ENCODE results near the gene USP34.
"Not testable (repeated sequence)": the region's sequence is repeated elsewhere in the genome, so short reads cannot be mapped to it uniquely, and the experiment has no call there.

The USP34 gene

DNA sequence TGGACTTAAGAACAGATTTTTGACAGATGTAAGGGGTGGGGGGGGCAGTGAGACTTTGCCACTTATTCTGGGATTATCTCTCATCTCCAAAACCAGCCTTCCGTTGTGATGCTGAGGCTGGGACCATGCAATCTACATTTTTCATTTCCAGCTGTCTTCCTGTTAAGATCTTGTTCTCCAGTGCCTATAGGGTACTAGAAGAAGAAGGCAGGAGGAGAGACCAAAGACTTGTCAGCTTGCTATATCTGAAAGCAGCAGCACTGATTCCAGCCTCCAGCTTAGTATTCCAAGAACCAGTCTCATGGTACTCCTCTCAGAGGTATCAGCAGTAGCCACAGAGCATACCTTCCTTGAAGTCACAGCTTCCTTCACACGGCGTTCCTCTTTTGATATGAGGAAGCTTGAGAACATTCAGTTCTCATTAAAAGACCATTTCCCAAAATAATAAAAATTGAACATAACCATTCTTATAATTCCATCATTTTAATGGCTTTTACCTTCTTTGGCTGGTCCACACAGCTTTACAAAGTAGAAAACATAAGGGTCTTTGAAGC, 49.8 kb downstream of the USP34 start:
- no peak for DNase-seq

DNA sequence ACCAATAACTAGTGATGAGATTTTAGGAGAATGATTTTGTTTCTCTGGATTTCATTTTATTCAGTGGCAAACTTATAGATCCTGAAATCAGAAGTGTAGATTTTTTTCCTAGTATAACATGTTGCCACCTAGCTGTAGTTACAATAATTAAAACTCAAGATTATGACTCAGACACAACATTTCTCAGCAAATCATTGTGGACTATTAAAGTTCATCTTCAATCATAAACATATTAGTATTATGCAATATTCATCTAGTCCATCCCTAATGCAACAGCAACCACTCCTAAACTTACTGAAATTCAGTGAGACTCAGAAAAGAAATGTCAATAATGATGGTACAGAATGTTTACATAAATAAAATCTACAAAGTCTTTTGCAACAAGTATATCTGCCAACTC, 51.3 kb downstream of the USP34 start:
- DNase-seq: no peak

DNA sequence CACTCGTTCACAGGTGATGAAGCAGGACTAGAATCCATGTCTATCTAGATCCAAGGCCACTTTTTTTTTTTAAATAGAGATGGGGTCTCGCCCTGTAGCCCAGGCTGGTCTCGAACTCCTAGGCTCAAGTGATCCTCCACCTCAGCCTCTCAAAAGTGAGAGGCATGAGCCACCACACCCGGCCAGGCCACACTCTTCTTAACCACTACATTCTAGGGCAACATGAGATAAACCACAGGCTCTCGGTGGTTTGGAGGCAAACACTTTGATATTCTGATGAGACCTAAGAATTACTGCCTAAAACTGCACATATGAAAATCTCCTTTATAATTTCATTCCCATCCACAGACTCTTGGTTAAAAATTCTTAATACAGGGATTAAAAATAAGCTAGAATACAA, 51.8 kb downstream of the USP34 start:
- peak; percentile 42 for DNase-seq

DNA sequence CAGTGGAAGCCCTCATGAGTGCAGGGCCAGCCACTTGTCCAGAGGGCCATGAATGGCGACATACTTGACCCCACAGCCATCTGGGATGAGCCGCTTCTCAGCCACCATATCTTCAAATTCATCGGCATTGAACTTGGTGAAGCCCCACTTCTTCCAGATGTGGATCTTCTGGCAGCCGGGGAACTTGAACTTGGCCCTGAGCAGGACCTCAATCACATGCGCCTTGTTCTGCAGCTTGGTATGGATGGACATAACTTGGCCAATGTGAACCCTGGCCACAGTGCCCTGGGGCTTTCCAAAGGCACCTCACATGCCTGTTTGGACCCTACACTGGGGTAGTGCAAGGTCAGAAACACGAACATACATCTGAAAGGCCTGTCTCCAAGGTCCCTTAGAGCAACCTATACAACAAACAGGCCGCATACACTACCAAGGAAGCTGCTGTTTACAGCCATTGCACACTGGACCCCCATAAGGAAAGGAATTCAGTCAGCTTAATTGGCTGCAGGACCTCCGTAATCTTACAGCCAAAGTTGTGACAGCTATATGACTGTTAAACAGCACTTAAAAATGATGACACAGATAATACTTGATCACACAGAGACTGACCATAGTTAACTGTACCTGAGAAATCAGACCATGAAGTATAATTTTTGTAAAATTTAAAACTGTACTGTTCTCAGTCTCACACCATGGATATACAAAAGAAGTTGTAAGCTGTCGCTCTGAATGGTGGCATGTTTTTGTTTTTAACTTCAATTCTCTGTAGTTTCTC, 53.8 kb downstream of the USP34 start:
- no peak for DNase-seq

DNA sequence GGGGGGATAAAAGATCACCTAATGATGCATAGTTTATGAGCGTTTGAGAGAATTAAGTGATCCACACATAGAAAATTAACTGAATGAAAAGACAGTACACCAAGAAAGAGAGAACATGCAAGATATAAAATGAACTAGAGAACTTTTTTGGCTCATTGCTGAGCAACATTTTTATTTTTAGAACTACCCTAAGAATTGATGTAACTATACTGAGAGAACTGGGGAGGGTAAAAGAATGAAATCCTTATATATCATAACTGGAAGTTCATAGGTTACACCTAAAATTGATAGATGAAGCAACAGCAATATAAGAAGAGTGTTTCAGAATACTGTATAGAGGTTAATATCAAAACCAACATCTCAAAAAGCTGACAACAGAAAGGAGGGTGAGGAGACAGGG, 55.6 kb downstream of the USP34 start:
- DNase-seq: no peak

DNA sequence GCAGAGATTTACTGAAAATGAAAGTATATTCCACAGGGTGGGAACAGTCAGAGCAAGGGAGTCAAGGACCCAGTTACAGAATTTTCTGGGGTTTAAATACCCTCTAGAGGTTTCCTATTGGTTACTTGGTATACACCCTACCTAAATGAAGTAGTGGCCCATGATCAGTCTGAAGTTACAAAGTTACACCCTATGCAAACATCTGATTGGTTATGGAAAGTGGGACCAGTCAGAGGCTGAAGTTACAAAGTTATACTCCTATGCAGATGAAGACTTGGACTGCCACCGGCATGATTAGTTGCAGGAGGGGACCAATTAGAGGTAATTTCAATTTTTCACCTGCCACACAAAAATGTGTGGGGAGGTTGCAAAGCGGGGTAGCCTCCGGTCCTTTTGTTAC, 56.2 kb downstream of the USP34 start:
- DNase-seq: no peak

DNA sequence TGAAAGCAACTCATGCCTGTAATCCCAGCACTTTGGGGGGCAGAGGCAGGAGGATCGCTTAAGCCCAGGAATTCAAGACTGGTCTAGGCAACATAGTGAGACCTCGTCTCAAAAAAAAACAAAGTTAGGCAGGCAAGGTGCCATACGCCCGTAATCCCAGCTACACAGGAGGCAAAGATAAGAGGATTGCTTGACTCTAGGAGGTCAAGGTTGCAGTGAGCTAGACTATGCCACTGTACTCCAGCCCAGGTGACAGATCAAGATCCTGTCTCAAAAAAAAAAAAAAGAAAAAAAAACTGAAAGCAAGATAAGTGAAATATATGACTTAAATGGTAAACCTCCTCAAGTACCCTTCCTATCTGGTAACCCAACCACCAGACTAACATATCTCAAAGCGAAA, 59.8 kb downstream of the USP34 start:
- DNase-seq: no peak

DNA sequence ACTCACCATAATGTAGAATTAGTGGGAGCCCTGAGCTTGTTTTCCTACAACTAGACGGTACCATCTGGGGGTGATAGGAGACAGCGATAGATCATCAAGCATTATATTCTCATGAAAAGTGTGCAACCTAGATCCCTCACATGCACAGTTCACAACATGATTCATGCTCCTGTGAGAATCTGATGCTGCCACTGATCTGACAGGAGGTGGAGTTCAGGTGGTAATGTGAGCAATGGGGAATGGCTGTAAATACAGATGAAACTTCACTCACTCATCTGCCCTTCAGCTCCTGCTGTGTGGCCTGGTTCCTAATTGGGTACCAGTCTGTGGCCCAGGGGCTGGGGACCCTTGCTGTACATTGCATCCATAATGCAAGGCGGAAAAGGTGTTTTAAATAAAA, 60.7 kb downstream of the USP34 start:
- DNase-seq: no peak

DNA sequence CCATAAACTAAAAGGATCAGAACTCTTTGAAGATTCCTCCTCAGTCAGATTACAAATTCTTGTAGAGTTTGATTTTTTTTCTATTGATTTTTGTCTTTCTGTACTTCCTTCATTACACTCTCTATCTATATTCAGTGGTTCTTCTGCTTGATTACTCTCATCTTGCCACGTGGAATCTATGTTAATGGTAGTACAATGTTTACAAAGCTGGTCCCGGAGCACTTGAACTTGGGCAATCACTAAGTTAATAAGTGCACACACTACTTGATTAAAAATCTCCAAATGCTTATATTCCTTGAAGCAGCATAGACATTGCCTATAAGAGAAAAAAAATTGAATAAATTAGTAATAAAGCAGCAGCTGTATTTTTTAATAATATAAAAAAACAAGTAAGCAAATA, 65.1 kb downstream of the USP34 start:
- no peak for DNase-seq

DNA sequence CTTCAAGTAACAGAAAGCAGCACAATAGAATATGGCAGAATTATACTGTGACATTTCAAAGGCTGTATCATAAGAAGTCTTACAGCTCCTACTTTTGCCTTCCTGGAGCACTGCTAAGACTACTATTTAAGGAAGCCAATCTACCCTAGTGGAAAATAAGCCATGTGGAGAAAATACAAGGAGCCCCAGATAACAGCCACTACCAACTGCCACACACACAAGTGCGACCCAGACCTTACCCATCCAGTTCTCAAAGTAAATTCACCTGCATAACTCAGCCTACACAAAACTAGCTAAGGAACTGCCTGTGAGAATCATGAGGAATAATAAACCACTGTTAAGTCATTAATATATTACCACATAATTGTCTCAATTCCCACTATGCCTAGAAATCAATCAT, 66.4 kb downstream of the USP34 start:
- no peak for DNase-seq

DNA sequence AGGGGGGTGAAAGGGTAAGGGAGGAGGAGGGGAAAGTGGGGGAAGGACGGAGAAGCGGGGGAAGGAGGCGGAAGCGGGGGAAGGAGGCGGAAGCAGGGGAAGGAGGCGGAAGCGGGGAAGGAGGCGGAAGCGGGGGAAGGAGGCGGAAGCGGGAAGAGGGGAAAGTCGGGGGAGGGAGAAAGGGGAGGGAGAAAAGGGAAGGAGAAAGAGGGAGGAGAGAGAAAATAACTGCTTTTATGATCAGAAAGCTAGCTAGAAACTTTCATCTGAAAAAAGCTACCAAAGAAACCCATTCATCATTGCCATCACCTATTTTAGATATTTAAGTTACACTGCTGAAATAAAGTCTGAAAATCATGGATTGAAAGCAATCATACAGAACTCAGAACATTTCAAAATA, 72.5 kb downstream of the USP34 start:
- DNase-seq: no peak

DNA sequence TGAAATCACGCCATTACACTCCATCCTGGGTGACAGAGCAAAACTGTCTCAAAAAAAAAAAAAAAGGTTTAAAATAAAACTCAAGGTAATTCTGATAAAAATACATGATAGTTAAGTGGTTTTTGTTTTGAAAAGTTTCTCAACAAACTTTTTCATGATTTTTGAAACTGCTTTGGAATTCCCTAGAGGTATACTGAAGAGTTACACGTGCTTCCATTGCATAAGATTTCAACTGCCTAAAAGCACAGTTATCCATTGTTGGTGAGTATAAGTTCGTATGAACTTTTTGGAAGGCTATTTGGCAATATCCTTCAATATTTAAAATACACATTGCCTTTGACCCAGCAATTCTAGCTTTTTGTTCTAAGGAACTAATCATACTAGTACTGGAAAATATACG, 74.9 kb downstream of the USP34 start:
- DNase-seq: no peak

DNA sequence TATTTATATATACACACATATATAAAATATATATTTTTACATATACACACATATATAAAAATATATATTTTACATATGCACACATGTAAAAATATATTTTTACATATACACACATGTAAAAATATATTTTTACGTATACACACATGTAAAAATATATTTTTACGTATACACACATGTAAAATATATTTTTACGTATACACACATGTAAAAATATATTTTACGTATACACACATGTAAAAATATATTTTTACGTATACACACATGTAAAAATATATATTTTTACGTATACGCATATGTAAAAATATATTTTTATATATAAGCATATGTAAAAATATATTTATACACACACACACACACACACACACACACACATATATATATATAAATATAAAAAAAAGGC, 83.3 kb downstream of the USP34 start:
- DNase-seq: not testable (repeated sequence)

DNA sequence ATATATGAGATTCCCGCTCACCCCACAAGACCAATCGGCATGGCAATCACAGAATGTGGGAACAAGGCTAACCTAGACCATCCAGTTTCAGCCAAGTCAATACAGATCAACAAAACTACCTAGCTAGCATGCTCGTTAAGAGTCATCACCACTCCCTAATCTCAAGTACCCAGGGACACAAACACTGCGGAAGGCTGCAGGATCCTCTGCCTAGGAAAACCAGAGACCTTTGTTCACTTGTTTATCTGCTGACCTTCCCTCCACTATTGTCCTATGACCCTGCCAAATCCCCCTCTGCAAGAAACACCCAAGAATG, 90.0 kb downstream of the USP34 start:
- not testable (repeated sequence) for DNase-seq

DNA sequence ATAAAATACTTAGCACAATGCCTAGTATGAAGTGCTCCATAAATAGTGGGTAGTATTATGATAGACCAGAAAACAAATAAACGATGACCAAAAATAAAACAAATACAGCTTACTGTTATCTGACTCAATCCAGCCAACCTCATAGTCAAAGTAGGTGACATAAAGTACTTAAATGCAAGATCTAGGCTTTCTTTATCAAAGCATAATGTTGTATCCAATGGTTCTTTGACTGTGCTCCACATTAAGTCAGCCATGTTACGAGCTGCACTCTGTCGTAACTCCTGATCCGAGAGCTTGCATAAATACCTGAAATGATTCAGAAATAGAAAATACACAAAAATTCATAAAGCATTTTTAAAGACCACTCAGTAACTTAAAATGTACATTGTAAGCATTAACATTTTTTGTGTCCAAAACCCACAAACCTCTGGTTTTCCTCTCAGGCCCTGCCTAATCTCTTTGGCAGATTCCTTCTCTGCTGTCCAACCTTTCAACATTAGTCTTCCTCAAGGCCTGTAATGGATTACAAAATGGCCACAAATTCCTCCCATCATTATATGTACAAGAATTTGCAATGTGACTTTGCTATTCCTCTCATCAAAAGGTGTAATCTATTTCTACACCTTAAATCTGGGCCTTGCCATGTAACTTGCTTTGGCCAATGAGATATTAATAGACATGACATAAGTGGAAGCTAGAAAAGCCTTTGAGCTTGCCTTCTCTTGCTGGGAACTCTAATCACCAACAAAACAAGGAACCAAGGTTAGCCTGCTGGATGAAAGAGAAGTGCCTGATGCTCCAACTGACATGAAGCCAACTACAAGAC, 90.6 kb downstream of the USP34 start:
- DNase-seq: no peak

DNA sequence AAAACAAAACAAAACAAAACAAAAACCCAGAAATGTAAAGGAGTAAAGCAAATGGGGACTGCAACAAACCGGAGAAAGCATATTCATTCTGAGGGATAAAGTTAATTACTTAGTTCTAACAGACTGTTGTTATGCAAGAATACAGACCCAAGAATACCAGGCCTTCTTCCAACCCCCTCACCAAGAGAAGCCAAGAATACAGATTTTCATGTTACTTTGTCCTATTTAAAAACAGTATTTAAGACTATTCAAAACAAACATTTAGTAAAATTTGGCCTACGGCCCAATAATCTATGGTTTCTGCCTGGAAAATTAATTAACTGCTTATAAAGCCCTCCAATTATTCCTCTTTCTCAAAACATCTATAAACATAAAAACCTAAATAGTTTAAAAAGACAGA, 91.4 kb downstream of the USP34 start:
- DNase-seq: no peak

DNA sequence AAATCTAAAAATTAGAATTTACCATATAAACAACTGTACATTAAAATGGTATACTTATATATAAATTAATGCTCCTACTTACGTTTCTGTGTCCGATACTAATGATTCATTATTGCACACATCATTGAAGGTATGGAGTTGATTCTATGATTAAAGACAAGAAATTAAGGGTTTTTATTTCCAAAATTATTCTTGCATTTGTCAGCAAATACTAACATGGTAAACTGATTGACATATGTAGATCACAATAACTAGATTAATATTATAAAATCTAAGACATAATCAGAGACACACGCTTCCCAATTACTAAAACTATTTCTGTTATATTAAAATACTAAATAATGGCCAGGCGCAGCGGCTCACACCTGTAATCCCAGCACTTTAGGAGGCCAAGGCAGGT, 92.6 kb downstream of the USP34 start:
- no peak for DNase-seq

DNA sequence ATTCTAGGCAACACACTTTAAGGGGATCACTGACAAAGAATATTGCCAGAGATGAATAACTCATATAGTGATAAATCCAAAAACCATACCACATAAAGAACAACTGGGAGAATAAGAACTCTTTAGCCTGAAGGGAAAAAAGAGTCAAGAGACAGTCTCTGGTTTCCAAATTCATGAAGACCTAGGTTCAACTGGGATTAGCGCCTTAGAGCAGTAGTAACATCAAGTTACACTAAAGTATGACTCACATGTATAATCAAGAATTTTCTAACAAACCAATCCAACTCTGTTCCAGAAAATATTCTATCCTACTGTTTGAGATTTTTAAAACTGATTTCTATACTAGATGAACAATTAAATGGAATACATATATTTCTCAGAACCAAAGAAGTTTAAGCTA, 93.8 kb downstream of the USP34 start:
- DNase-seq: no peak

DNA sequence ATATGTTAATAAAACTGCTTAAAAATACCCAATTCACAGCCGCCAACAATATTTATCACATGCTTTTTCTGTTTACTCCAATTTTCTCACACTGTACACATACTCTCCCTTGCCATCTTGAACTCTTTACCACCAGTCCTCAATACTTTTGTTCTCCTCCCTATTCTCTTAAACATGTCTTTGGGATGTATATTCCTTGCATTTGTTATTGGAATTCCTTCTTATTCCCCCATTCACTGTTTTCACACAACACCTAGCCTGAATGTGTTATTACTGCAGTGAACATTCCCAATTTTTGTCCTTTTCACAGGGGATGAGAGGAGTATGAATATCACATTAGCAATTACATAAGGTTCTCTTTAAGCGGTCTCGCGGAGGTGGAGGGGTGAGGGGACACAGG, 94.7 kb downstream of the USP34 start:
- no peak for DNase-seq

DNA sequence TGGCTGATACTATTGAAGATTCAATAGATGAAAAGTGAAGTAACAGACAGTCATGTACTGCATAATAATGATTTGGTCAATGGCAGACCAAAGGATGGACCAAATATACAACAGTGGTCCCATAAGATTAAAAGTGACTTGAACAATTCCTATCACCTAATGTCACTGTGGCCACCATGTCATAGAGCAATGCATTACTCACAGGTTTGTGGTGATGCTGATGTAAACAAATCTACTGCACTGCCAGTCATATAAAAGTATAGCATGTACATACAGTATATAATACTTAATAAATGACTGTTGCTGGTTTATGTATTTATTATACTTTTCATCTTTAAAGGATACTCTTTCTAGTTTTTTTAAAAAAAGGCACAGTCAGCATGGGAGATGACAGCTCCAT, 99.9 kb downstream of the USP34 start:
- no peak for DNase-seq

DNA sequence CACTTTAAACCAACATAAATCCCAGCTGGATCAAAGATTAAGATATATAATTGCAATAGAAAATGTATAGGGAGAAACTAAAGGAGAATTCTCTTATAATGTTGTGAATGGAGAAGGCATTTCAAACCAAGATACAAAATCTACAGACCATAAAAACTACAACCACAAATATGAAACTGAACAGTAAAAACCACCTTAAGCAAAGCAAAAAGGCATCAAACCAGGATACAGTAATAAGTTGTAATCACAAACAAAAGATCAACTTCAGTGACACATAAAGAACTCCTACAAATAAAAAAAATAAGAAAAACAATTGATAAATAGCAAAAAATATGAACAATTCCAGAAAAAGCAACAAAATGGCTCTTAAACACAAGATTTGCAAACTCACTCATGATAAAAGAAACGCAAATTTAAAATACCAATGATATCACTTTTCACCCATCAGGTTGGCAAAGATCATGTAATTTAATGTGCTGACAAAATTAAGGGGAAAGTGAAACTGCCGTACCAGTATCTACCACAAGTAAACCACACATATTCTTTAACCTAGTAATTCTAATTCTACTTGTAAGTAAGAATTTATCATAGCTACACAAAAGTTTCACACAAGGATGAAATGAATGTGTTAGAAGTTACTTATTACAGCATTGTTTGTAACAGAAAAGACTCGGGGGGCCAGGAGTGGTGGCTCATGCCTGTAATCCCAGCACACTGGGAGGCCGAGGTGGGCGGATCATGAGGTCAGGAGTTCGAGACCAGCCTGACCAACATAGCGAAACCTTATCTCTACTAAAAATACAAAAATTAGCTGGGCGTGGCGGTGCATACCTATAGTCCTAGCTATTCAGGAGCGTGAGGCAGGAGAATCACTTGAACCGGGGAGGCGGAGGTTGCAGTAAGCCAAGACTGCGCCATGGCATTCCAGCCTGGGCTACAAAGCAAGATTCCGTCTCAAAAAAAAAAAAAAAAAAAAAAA, 101.9 kb downstream of the USP34 start:
- DNase-seq: peak; percentile 37

DNA sequence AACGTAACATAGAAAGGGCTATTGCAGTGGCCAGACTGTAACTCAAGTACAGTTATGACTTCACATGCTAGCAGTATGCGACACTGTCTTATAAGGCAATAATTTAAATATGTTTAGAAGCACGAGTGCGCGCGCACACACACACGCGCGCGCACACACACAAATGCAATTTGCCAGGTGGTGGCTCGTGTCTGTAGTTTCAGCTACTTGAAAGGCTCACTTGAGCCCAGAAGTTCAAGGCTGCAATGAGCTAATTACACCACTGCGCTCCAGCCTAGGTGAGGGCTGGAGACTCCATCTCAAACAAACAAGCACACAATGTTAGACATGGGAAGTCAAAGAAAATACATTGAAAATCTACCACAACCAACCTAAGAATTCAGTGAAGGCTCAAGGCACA, 103.7 kb downstream of the USP34 start:
- no peak for DNase-seq

DNA sequence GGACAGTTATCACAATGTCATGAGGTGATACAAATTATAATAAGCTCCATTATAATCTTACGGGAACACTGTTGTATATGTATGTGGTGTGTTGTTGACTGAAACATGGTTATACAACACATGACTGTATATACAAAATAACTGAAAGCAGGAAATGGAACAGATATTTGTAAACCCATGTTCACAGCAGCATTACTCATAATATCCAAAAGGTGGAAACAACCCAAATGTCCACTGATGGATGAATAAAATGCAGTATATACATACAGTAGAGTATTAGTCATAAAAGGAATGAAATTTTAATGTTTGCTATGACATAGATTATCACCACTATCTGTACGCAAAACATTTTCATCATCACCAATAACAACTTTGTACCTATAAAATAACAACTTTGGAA, 107.3 kb downstream of the USP34 start:
- DNase-seq: no peak

Measured in CD4-positive, alpha-beta T cell treated with Interleukin-21 for 1 hour (primary cell).